Fibroblast of the conjunctiva (primary cell): ENCODE measurements around the gene CACNA1I.

ENCODE experiments used
- DNase-seq: peaks from one replicate; pipeline ENCODE4 v3.0.0-alpha.2; 2010; ENCODE audit warnings: low read depth

CACNA1I gene

GRCh38 chr22:39625569-39626537 is 55.3 kb downstream of the CACNA1I start:
- DNase-seq = no peak

GRCh38 chr22:39627208-39627607 is 56.7 kb downstream of the CACNA1I start:
- DNase-seq = no peak

GRCh38 chr22:39627865-39628562 is 57.5 kb downstream of the CACNA1I start:
- DNase-seq = no peak

- DNase-seq = no peak
Measured at GRCh38 chr22:39628563-39629080, 58.1 kb downstream of the CACNA1I start.

GRCh38 chr22:39629851-39630250 is 59.3 kb downstream of the CACNA1I start:
- no peak for DNase-seq

GRCh38 chr22:39630721-39631120 is 60.2 kb downstream of the CACNA1I start:
- no peak for DNase-seq

GRCh38 chr22:39631381-39632286 is 61.1 kb downstream of the CACNA1I start:
- no peak for DNase-seq

- peak; percentile 67 for DNase-seq
Measured at GRCh38 chr22:39634530-39635405, 64.2 kb downstream of the CACNA1I start.

- DNase-seq = no peak
Measured at GRCh38 chr22:39635719-39636118, 65.2 kb downstream of the CACNA1I start.

- DNase-seq = no peak
Measured at GRCh38 chr22:39638958-39639357, 68.4 kb downstream of the CACNA1I start.

GRCh38 chr22:39641660-39642310 is 71.2 kb downstream of the CACNA1I start:
- no peak for DNase-seq

GRCh38 chr22:39643311-39644083 is 72.9 kb downstream of the CACNA1I start:
- DNase-seq = no peak

GRCh38 chr22:39645532-39645931 is 75.0 kb downstream of the CACNA1I start:
- no peak for DNase-seq

- no peak for DNase-seq
Measured at GRCh38 chr22:39646398-39647063, 76.0 kb downstream of the CACNA1I start.

GRCh38 chr22:39647836-39648629 is 77.5 kb downstream of the CACNA1I start:
- no peak for DNase-seq

- DNase-seq = no peak
Measured at GRCh38 chr22:39648630-39648950, 78.0 kb downstream of the CACNA1I start.

GRCh38 chr22:39649500-39650089 is 79.0 kb downstream of the CACNA1I start:
- no peak for DNase-seq
